ENCODE data around the gene SEMA5A. TPM values are rescaled to one million over a fixed set of nuclear protein-coding genes. Genes with fewer than 3 reads are reported as not detected.

The SEMA5A gene
- total and polyA plus RNA-seq, 2 of the 13 experiments (the other 11 are each of a cell fraction or from before 2014, with no cell fraction given): 0.01 TPM; not detected in 1

DNA sequence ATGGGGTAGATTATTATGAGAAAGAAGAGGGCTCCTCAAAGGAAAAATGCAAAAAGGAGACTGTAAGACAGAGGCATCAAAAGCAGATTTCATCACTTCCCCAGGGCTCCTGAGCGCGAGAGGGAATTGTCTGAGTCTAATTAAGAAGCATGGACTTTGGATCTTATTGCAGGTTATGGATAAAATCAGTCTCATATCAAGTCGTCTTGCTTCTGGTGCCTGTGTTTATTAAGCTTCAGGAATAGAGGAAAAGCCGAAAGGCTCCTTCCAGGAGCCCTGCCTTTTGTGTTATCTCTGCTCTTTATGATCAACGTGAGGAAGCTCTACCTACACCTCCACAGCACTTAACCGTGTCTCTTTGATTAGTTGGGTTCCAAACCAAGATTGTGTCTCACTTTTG, 25.0 kb upstream of the SEMA5A start:
- POLR2A ChIA-PET: no interaction called here
- no peaks in the 10 kb centered on the region for H3K27me3 ChIP-seq (ENCODE audit: control insufficient read depth in 1 of 2, insufficient read depth in 2 of 2, low read length in 2 of 2)
- DNase-seq (ENCODE audit: low spot score) (no peak), ATAC-seq (no peak), FAIRE-seq (no peak)
- H3K4me1 ChIP-seq (ENCODE audit: insufficient read depth, low read length): no peaks in the 10 kb centered on the region
- BruUV-seq (replicated peaks): no TSS peak
- H3K79me2 ChIP-seq (ENCODE audit: insufficient read depth, low read length): no peaks in the 10 kb centered on the region
- intact Hi-C loops (cut with micrococcal nuclease; ENCODE audit: unreplicated experiment): no loop called here
- H2AFZ ChIP-seq (ENCODE audit: low read length): no peak overlapping the region
- H3K4me2 ChIP-seq (ENCODE audit: low read depth, low read length): no peak overlapping the region
- H3K36me3 ChIP-seq (replicated peaks in 1 of 2; ENCODE audit: control insufficient read depth in 1 of 2, insufficient read depth in 2 of 2, low read length in 2 of 2): no peaks in the 10 kb centered on the region
- H4K20me1 ChIP-seq (ENCODE audit: insufficient read depth, low read length): no peaks in the 10 kb centered on the region
- in situ Hi-C loops (cut with HindIII; ENCODE audit: extremely low pct_ligation_motif_present, low pct_unique_long_range_greater_than_20kb): no loop called here
- CTCF ChIA-PET (ENCODE audit: low intra/inter-chr PET ratio, low total read pairs): no interaction called here
- H3K9ac ChIP-seq (ENCODE audit: insufficient read depth, low read depth, low read length): no peak overlapping the region
- H3K9me3 ChIP-seq (ENCODE audit: low read length): no peaks in the 10 kb centered on the region
- H3K4me3 ChIP-seq (replicated peaks in 1 of 3; ENCODE audit: insufficient read depth in 1 of 3, low read depth in 2 of 3, low read length in 3 of 3): no peak overlapping the region
- 4% methylated on average over 6 of the region's 6 CpGs for WGBS (ENCODE audit: low lambda C conversion rate)
- TF ChIP-seq TAF15 (IDR thresholded peaks at IDR 0.05; ENCODE audit: low read depth, low read length, poor library complexity, severe bottlenecking) (no peak), ZKSCAN1 (IDR thresholded peaks at IDR 0.05; ENCODE audit: low read length) (no peak)
- TF ChIP-seq, protein P1, sequence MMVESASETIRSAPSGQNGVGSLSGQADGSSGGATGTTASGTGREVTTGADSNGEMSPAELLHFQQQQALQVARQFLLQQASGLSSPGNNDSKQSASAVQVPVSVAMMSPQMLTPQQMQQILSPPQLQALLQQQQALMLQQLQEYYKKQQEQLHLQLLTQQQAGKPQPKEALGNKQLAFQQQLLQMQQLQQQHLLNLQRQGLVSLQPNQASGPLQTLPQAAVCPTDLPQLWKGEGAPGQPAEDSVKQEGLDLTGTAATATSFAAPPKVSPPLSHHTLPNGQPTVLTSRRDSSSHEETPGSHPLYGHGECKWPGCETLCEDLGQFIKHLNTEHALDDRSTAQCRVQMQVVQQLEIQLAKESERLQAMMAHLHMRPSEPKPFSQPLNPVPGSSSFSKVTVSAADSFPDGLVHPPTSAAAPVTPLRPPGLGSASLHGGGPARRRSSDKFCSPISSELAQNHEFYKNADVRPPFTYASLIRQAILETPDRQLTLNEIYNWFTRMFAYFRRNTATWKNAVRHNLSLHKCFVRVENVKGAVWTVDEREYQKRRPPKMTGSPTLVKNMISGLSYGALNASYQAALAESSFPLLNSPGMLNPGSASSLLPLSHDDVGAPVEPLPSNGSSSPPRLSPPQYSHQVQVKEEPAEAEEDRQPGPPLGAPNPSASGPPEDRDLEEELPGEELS (CRISPR knock-in tag; IDR thresholded peaks at IDR 0.05): no peak
- TF ChIP-seq, protein P2, sequence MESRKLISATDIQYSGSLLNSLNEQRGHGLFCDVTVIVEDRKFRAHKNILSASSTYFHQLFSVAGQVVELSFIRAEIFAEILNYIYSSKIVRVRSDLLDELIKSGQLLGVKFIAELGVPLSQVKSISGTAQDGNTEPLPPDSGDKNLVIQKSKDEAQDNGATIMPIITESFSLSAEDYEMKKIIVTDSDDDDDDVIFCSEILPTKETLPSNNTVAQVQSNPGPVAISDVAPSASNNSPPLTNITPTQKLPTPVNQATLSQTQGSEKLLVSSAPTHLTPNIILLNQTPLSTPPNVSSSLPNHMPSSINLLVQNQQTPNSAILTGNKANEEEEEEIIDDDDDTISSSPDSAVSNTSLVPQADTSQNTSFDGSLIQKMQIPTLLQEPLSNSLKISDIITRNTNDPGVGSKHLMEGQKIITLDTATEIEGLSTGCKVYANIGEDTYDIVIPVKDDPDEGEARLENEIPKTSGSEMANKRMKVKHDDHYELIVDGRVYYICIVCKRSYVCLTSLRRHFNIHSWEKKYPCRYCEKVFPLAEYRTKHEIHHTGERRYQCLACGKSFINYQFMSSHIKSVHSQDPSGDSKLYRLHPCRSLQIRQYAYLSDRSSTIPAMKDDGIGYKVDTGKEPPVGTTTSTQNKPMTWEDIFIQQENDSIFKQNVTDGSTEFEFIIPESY (CRISPR knock-in tag; IDR thresholded peaks at IDR 0.05): no peak
- H3K27ac ChIP-seq (ENCODE audit: extremely low read length, insufficient read depth, low read length): no peak overlapping the region

DNA sequence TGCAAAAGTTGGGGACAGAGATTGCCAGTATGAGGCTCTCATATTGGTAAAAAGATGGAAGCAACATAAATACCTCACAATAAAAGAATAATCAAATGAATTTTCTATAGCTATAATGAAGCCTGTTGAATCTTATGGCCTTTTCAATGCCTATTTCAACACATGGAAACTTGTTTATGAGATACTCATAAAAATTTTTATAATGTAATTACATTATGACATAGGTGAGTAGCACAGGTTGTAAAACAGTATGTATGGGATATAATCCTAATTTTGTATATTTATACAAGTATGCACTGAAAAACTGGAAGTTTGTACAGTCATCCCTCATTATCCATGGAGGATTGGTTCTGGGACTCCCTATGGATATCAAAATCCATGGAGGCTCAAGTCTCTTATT, 21.2 kb upstream of the SEMA5A start:
- POLR2A ChIA-PET: no interaction called here
- ATAC-seq: no peak
- TF ChIP-seq ATF7-NPFF (CRISPR knock-in tag; IDR thresholded peaks at IDR 0.05; ENCODE audit: low read depth) (no peak), ZFP82 (CRISPR knock-in tag; IDR thresholded peaks at IDR 0.05; ENCODE audit: borderline replicate concordance) (no peak), HCFC1 (IDR thresholded peaks at IDR 0.05; ENCODE audit: low read depth, low read length) (no peak), ZNF382 (CRISPR knock-in tag; IDR thresholded peaks at IDR 0.05; ENCODE audit: borderline replicate concordance) (no peak), NRL (CRISPR knock-in tag; IDR thresholded peaks at IDR 0.05; ENCODE audit: borderline replicate concordance) (no peak)
- TF ChIP-seq, protein P3, sequence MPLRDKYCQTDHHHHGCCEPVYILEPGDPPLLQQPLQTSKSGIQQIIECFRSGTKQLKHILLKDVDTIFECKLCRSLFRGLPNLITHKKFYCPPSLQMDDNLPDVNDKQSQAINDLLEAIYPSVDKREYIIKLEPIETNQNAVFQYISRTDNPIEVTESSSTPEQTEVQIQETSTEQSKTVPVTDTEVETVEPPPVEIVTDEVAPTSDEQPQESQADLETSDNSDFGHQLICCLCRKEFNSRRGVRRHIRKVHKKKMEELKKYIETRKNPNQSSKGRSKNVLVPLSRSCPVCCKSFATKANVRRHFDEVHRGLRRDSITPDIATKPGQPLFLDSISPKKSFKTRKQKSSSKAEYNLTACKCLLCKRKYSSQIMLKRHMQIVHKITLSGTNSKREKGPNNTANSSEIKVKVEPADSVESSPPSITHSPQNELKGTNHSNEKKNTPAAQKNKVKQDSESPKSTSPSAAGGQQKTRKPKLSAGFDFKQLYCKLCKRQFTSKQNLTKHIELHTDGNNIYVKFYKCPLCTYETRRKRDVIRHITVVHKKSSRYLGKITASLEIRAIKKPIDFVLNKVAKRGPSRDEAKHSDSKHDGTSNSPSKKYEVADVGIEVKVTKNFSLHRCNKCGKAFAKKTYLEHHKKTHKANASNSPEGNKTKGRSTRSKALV (CRISPR knock-in tag; IDR thresholded peaks at IDR 0.05): no peak

More for the DNA sequence above, 21.2 kb upstream of the SEMA5A start:
- Histone ChIP-seq H3K9ac (ENCODE audit: insufficient read depth, low read depth, low read length) (no peak overlapping the region), H3K79me2 (ENCODE audit: insufficient read depth, low read length) (no peaks in the 10 kb centered on the region), H3K9me3 (ENCODE audit: low read length) (no peaks in the 10 kb centered on the region), H2AFZ (ENCODE audit: low read length) (no peak overlapping the region), H3K36me3 (replicated peaks in 1 of 2; ENCODE audit: control insufficient read depth in 1 of 2, insufficient read depth in 2 of 2, low read length in 2 of 2) (no peaks in the 10 kb centered on the region), H3K4me3 (replicated peaks in 1 of 3; ENCODE audit: insufficient read depth in 1 of 3, low read depth in 2 of 3, low read length in 3 of 3) (no peak overlapping the region), H4K20me1 (ENCODE audit: insufficient read depth, low read length) (no peaks in the 10 kb centered on the region), H3K27ac (ENCODE audit: extremely low read length, insufficient read depth, low read length) (no peak overlapping the region), H3K4me1 (ENCODE audit: insufficient read depth, low read length) (no peaks in the 10 kb centered on the region), H3K4me2 (ENCODE audit: low read depth, low read length) (no peak overlapping the region), H3K27me3 (ENCODE audit: control insufficient read depth in 1 of 2, insufficient read depth in 2 of 2, low read length in 2 of 2) (no peaks in the 10 kb centered on the region)
- no peak for FAIRE-seq
- BruUV-seq (replicated peaks): no TSS peak
- intact Hi-C loops (cut with micrococcal nuclease; ENCODE audit: unreplicated experiment): no loop called here
- DNase-seq (ENCODE audit: low spot score): no peak
- in situ Hi-C loops (cut with HindIII; ENCODE audit: extremely low pct_ligation_motif_present, low pct_unique_long_range_greater_than_20kb): no loop called here
- CTCF ChIA-PET (ENCODE audit: low intra/inter-chr PET ratio, low total read pairs): no interaction called here
